Left ventricle myocardium inferior (tissue), 1 donor: Measurements from ENCODE around the gene FAM3D. TPM values are rescaled to one million over a fixed set of nuclear protein-coding genes. Genes with fewer than 3 reads are reported as not detected.

Experiments
- DNase-seq: peaks from one replicate; pipeline ENCODE4 v3.0.0-alpha.2; 2020
- H3K27ac ChIP-seq: fragments of 200-600 bp; replicated peaks from 2 replicates; pipeline ENCODE4 v1.8.0; 2021
- H3K27me3 ChIP-seq: fragments of 200-600 bp; 2 replicates; pipeline ENCODE4 v1.8.0; 2021; ENCODE audit warnings: low read depth
- H3K36me3 ChIP-seq: fragments of 200-600 bp; 2 replicates; pipeline ENCODE4 v1.8.0; 2021
- H3K4me1 ChIP-seq: fragments of 200-600 bp; 2 replicates; pipeline ENCODE4 v1.8.0; 2021
- H3K4me3 ChIP-seq: fragments of 200-600 bp; 2 replicates; pipeline ENCODE4 v1.8.0; 2021; ENCODE audit warnings: mild to moderate bottlenecking, moderate library complexity
- H3K9me3 ChIP-seq: fragments of 200-600 bp; replicated peaks from 2 replicates; pipeline ENCODE4 v1.8.0; 2021
- CTCF ChIP-seq: fragments of 200-600 bp; IDR thresholded peaks from 2 replicates; pipeline ENCODE4 v1.8.0; 2021; ENCODE audit warnings: antibody characterized with exemption, mild to moderate bottlenecking, borderline replicate concordance
- intact Hi-C: fragments of 100-400 bp; cut with micrococcal nuclease; formaldehyde crosslinking; loops from one replicate; pipeline ENCODE4 v1.11.0; 2022
- total RNA-seq: library from RNA; stranded (reverse); fragmentation: NEBNext Ultra II Directional; extraction: Animal tissue kit (Norgen Biotek cat#: 25700); gene quantifications from one replicate; pipeline ENCODE4 v1.2.1, GENCODE V29; 2021
- donor health status: DM: no; HTN: yes; CAD: no; lungs with severe emphysema.

Gene FAM3D
- total RNA-seq, 1 donor from 2014 or later = 0.16 TPM

GRCh38 chr3:58672451-58672850 lies 5.9 kb upstream of the FAM3D start:
- Histone ChIP-seq H3K27ac (no peak overlapping the region), H3K36me3 (no peaks in the 10 kb centered on the region), H3K27me3 (peaks cover 11% of the 10 kb centered on the region), H3K4me1 (no peaks in the 10 kb centered on the region), H3K4me3 (no peak overlapping the region), H3K9me3 (peaks cover 5% of the 10 kb centered on the region)
- intact Hi-C loops = no loop called here
- no peak for DNase-seq
- TF ChIP-seq CTCF = no peak

- DNase-seq = no peak
- no peak for TF ChIP-seq CTCF
- H3K36me3 ChIP-seq = no peaks in the 10 kb centered on the region
- H3K27me3 ChIP-seq = peaks cover 11% of the 10 kb centered on the region
- no peak overlapping the region for H3K4me3 ChIP-seq
- peaks cover 5% of the 10 kb centered on the region for H3K9me3 ChIP-seq
- H3K4me1 ChIP-seq = no peaks in the 10 kb centered on the region
- intact Hi-C loops = no loop called here
- no peak overlapping the region for H3K27ac ChIP-seq
These were observed 4.0 kb upstream of the FAM3D start for GRCh38 chr3:58670506-58671135.

- H3K27ac ChIP-seq = no peak overlapping the region
- H3K4me3 ChIP-seq = no peak overlapping the region
- no peaks in the 10 kb centered on the region for H3K36me3 ChIP-seq
- H3K27me3 ChIP-seq = peaks cover 11% of the 10 kb centered on the region
- intact Hi-C loops = no loop called here
- DNase-seq = no peak
- no peaks in the 10 kb centered on the region for H3K9me3 ChIP-seq
- no peak for TF ChIP-seq CTCF
- H3K4me1 ChIP-seq = no peaks in the 10 kb centered on the region
These were observed 1.7 kb upstream of the FAM3D start for GRCh38 chr3:58668247-58668646.

- intact Hi-C loops = no loop called here
- Histone ChIP-seq H3K27me3 (peaks cover 11% of the 10 kb centered on the region), H3K4me3 (no peak overlapping the region), H3K9me3 (no peaks in the 10 kb centered on the region), H3K4me1 (no peaks in the 10 kb centered on the region), H3K36me3 (no peaks in the 10 kb centered on the region), H3K27ac (no peak overlapping the region)
- DNase-seq = no peak
- no peak for TF ChIP-seq CTCF
These were observed 1.1 kb upstream of the FAM3D start for GRCh38 chr3:58667704-58668103.

GRCh38 chr3:58667229-58667628 lies 655 bp upstream of the FAM3D start:
- no peaks in the 10 kb centered on the region for H3K36me3 ChIP-seq
- H3K9me3 ChIP-seq = no peaks in the 10 kb centered on the region
- no peak overlapping the region for H3K4me3 ChIP-seq
- DNase-seq = no peak
- H3K27me3 ChIP-seq = peaks cover 10% of the 10 kb centered on the region
- no peak overlapping the region for H3K27ac ChIP-seq
- intact Hi-C loops = no loop called here
- no peak for TF ChIP-seq CTCF
- no peaks in the 10 kb centered on the region for H3K4me1 ChIP-seq
